ENCODE data around the gene PCDH8.

DNA sequence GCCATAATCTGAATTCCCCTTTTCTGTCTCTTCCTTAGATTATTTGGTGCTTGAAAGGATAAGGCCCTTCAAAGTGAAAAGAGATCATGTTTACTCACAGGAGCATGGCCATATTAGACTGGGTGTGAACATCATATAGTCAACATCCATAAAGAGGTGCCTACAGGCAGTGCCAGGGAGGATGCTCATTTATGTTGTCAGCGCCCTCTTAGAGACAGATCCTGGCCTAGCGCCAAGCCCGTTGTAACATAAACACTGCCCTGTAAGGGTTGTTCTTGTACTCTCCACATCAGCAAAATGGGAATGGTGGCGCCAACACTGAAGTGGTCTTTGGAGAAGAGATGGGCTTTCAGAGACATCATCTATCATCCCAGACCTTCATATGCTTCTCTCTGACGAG is 16.1 kb downstream of the PCDH8 start:
- TF ChIP-seq, protein P1, sequence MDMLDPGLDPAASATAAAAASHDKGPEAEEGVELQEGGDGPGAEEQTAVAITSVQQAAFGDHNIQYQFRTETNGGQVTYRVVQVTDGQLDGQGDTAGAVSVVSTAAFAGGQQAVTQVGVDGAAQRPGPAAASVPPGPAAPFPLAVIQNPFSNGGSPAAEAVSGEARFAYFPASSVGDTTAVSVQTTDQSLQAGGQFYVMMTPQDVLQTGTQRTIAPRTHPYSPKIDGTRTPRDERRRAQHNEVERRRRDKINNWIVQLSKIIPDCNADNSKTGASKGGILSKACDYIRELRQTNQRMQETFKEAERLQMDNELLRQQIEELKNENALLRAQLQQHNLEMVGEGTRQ (CRISPR knock-in tag; IDR thresholded peaks at IDR 0.05): no peak
- TF ChIP-seq, protein P2, sequence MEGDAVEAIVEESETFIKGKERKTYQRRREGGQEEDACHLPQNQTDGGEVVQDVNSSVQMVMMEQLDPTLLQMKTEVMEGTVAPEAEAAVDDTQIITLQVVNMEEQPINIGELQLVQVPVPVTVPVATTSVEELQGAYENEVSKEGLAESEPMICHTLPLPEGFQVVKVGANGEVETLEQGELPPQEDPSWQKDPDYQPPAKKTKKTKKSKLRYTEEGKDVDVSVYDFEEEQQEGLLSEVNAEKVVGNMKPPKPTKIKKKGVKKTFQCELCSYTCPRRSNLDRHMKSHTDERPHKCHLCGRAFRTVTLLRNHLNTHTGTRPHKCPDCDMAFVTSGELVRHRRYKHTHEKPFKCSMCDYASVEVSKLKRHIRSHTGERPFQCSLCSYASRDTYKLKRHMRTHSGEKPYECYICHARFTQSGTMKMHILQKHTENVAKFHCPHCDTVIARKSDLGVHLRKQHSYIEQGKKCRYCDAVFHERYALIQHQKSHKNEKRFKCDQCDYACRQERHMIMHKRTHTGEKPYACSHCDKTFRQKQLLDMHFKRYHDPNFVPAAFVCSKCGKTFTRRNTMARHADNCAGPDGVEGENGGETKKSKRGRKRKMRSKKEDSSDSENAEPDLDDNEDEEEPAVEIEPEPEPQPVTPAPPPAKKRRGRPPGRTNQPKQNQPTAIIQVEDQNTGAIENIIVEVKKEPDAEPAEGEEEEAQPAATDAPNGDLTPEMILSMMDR (IDR thresholded peaks at IDR 0.05): no peak
- TF ChIP-seq, protein P3, sequence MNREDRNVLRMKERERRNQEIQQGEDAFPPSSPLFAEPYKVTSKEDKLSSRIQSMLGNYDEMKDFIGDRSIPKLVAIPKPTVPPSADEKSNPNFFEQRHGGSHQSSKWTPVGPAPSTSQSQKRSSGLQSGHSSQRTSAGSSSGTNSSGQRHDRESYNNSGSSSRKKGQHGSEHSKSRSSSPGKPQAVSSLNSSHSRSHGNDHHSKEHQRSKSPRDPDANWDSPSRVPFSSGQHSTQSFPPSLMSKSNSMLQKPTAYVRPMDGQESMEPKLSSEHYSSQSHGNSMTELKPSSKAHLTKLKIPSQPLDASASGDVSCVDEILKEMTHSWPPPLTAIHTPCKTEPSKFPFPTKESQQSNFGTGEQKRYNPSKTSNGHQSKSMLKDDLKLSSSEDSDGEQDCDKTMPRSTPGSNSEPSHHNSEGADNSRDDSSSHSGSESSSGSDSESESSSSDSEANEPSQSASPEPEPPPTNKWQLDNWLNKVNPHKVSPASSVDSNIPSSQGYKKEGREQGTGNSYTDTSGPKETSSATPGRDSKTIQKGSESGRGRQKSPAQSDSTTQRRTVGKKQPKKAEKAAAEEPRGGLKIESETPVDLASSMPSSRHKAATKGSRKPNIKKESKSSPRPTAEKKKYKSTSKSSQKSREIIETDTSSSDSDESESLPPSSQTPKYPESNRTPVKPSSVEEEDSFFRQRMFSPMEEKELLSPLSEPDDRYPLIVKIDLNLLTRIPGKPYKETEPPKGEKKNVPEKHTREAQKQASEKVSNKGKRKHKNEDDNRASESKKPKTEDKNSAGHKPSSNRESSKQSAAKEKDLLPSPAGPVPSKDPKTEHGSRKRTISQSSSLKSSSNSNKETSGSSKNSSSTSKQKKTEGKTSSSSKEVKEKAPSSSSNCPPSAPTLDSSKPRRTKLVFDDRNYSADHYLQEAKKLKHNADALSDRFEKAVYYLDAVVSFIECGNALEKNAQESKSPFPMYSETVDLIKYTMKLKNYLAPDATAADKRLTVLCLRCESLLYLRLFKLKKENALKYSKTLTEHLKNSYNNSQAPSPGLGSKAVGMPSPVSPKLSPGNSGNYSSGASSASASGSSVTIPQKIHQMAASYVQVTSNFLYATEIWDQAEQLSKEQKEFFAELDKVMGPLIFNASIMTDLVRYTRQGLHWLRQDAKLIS (CRISPR knock-in tag; IDR thresholded peaks at IDR 0.05; ENCODE audit: borderline replicate concordance): no peak
- no peak for TF ChIP-seq ZNF671 (CRISPR knock-in tag; IDR thresholded peaks at IDR 0.05)
- TF ChIP-seq, protein P4, sequence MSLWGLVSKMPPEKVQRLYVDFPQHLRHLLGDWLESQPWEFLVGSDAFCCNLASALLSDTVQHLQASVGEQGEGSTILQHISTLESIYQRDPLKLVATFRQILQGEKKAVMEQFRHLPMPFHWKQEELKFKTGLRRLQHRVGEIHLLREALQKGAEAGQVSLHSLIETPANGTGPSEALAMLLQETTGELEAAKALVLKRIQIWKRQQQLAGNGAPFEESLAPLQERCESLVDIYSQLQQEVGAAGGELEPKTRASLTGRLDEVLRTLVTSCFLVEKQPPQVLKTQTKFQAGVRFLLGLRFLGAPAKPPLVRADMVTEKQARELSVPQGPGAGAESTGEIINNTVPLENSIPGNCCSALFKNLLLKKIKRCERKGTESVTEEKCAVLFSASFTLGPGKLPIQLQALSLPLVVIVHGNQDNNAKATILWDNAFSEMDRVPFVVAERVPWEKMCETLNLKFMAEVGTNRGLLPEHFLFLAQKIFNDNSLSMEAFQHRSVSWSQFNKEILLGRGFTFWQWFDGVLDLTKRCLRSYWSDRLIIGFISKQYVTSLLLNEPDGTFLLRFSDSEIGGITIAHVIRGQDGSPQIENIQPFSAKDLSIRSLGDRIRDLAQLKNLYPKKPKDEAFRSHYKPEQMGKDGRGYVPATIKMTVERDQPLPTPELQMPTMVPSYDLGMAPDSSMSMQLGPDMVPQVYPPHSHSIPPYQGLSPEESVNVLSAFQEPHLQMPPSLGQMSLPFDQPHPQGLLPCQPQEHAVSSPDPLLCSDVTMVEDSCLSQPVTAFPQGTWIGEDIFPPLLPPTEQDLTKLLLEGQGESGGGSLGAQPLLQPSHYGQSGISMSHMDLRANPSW (CRISPR knock-in tag; conservative IDR thresholded peaks at IDR 0.05; ENCODE audit: low read depth): no peak
- TF ChIP-seq, protein P5, sequence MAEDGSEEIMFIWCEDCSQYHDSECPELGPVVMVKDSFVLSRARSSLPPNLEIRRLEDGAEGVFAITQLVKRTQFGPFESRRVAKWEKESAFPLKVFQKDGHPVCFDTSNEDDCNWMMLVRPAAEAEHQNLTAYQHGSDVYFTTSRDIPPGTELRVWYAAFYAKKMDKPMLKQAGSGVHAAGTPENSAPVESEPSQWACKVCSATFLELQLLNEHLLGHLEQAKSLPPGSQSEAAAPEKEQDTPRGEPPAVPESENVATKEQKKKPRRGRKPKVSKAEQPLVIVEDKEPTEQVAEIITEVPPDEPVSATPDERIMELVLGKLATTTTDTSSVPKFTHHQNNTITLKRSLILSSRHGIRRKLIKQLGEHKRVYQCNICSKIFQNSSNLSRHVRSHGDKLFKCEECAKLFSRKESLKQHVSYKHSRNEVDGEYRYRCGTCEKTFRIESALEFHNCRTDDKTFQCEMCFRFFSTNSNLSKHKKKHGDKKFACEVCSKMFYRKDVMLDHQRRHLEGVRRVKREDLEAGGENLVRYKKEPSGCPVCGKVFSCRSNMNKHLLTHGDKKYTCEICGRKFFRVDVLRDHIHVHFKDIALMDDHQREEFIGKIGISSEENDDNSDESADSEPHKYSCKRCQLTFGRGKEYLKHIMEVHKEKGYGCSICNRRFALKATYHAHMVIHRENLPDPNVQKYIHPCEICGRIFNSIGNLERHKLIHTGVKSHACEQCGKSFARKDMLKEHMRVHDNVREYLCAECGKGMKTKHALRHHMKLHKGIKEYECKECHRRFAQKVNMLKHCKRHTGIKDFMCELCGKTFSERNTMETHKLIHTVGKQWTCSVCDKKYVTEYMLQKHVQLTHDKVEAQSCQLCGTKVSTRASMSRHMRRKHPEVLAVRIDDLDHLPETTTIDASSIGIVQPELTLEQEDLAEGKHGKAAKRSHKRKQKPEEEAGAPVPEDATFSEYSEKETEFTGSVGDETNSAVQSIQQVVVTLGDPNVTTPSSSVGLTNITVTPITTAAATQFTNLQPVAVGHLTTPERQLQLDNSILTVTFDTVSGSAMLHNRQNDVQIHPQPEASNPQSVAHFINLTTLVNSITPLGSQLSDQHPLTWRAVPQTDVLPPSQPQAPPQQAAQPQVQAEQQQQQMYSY (CRISPR knock-in tag; IDR thresholded peaks at IDR 0.05): no peak
- TF ChIP-seq, protein P6, sequence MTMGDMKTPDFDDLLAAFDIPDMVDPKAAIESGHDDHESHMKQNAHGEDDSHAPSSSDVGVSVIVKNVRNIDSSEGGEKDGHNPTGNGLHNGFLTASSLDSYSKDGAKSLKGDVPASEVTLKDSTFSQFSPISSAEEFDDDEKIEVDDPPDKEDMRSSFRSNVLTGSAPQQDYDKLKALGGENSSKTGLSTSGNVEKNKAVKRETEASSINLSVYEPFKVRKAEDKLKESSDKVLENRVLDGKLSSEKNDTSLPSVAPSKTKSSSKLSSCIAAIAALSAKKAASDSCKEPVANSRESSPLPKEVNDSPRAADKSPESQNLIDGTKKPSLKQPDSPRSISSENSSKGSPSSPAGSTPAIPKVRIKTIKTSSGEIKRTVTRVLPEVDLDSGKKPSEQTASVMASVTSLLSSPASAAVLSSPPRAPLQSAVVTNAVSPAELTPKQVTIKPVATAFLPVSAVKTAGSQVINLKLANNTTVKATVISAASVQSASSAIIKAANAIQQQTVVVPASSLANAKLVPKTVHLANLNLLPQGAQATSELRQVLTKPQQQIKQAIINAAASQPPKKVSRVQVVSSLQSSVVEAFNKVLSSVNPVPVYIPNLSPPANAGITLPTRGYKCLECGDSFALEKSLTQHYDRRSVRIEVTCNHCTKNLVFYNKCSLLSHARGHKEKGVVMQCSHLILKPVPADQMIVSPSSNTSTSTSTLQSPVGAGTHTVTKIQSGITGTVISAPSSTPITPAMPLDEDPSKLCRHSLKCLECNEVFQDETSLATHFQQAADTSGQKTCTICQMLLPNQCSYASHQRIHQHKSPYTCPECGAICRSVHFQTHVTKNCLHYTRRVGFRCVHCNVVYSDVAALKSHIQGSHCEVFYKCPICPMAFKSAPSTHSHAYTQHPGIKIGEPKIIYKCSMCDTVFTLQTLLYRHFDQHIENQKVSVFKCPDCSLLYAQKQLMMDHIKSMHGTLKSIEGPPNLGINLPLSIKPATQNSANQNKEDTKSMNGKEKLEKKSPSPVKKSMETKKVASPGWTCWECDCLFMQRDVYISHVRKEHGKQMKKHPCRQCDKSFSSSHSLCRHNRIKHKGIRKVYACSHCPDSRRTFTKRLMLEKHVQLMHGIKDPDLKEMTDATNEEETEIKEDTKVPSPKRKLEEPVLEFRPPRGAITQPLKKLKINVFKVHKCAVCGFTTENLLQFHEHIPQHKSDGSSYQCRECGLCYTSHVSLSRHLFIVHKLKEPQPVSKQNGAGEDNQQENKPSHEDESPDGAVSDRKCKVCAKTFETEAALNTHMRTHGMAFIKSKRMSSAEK (CRISPR knock-in tag; IDR thresholded peaks at IDR 0.05; ENCODE audit: borderline replicate concordance): no peak
- TF ChIP-seq, protein P7, sequence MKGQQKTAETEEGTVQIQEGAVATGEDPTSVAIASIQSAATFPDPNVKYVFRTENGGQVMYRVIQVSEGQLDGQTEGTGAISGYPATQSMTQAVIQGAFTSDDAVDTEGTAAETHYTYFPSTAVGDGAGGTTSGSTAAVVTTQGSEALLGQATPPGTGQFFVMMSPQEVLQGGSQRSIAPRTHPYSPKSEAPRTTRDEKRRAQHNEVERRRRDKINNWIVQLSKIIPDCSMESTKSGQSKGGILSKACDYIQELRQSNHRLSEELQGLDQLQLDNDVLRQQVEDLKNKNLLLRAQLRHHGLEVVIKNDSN (CRISPR knock-in tag; IDR thresholded peaks at IDR 0.05): no peak
- no peak for TF ChIP-seq NR2C2 (CRISPR knock-in tag; IDR thresholded peaks at IDR 0.05)
- no peak for TF ChIP-seq SOX15 (CRISPR knock-in tag; IDR thresholded peaks at IDR 0.05)
- TF ChIP-seq, protein P8, sequence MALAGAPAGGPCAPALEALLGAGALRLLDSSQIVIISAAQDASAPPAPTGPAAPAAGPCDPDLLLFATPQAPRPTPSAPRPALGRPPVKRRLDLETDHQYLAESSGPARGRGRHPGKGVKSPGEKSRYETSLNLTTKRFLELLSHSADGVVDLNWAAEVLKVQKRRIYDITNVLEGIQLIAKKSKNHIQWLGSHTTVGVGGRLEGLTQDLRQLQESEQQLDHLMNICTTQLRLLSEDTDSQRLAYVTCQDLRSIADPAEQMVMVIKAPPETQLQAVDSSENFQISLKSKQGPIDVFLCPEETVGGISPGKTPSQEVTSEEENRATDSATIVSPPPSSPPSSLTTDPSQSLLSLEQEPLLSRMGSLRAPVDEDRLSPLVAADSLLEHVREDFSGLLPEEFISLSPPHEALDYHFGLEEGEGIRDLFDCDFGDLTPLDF (CRISPR knock-in tag; IDR thresholded peaks at IDR 0.05): no peak
- TF ChIP-seq JUN (CRISPR knock-in tag; IDR thresholded peaks at IDR 0.05): no peak
